ENCODE results near the gene CFAP100.

DNA sequence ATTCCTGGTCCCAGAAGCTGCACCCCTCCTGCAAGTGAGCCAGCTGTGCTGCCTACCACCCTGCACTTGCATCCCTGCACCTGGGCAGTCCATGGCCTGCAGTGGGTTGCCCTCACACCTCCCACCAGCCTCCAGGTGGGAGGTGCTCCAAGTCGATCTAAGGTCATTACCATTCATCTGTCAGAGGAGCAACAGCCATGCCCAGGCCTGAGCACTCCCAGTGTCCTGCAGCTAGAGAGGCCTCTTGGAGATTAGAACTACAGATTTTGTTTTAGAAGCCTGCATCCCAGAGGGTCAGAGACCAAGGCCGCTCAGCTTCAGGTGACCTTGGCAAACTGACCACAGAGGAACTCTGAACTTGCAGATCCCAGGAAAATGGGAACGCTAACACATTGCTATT is 90.0 kb downstream of the CFAP100 start:
- TF ChIP-seq, protein P1, sequence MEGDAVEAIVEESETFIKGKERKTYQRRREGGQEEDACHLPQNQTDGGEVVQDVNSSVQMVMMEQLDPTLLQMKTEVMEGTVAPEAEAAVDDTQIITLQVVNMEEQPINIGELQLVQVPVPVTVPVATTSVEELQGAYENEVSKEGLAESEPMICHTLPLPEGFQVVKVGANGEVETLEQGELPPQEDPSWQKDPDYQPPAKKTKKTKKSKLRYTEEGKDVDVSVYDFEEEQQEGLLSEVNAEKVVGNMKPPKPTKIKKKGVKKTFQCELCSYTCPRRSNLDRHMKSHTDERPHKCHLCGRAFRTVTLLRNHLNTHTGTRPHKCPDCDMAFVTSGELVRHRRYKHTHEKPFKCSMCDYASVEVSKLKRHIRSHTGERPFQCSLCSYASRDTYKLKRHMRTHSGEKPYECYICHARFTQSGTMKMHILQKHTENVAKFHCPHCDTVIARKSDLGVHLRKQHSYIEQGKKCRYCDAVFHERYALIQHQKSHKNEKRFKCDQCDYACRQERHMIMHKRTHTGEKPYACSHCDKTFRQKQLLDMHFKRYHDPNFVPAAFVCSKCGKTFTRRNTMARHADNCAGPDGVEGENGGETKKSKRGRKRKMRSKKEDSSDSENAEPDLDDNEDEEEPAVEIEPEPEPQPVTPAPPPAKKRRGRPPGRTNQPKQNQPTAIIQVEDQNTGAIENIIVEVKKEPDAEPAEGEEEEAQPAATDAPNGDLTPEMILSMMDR (IDR thresholded peaks at IDR 0.05), result no peak
- TF ChIP-seq POLR2A (IDR thresholded peaks at IDR 0.05), result no peak
